ENCODE results near the gene C3. TPM values are rescaled to one million over a fixed set of nuclear protein-coding genes. Genes with fewer than 3 reads are reported as not detected.
"Not testable (repeated sequence)": the region's sequence is repeated elsewhere in the genome, so short reads cannot be mapped to it uniquely, and the experiment has no call there.

C3 gene
- polyA plus RNA-seq, 1 donor (not counting 4 experiments of a cell fraction or from before 2014, with no cell fraction given), result 10.7 TPM

DNA sequence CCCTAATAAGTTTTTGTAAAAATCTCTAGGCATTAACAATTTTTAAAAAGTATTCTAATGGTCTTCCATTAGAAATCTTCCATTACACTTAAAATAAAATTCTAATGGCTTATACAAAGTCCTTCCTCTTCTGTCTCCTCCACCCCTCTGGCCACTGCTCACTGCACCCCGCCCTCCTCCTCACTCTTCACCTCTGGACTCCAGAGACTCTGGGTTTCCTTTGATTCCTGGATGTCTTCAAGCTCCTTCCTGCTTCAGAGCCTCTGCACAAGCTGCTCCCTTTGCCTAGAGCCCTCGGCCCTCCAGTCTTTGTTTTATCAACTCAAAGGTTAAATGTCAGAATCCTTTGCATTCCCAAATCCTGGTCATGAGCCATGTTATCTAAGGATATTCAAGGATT, 71.3 kb downstream of the C3 start:
- no peak overlapping the region for H3K9ac ChIP-seq (ENCODE audit: control insufficient read depth, extremely low read depth, insufficient read depth, low read length)
- H3K27me3 ChIP-seq (ENCODE audit: control insufficient read depth, extremely low read depth, insufficient read depth, low read length), result no peaks in the 10 kb centered on the region
- H3K36me3 ChIP-seq (ENCODE audit: control insufficient read depth in 2 of 2, extremely low read depth in 1 of 2, insufficient read depth in 2 of 2, low read length in 2 of 2), result no peaks in the 10 kb centered on the region
- H3K79me2 ChIP-seq (ENCODE audit: control insufficient read depth, insufficient read depth, low read length), result no peaks in the 10 kb centered on the region
- no peak overlapping the region for H2AFZ ChIP-seq (ENCODE audit: control insufficient read depth, low read length)
- H3K27ac ChIP-seq (ENCODE audit: control insufficient read depth, insufficient read depth, low read length), result no peak overlapping the region
- H4K20me1 ChIP-seq (ENCODE audit: control insufficient read depth, extremely low read depth, insufficient read depth, low read length), result no peaks in the 10 kb centered on the region
- DNase-seq (ENCODE audit: low read depth, low spot score) (no peak), FAIRE-seq (no peak)
- TF ChIP-seq CTCF (optimal IDR thresholded peaks at IDR 0.05 in 1 of 3, IDR thresholded peaks at IDR 0.05 in 1 of 3, conservative IDR thresholded peaks at IDR 0.05 in 1 of 3; ENCODE audit: extremely low read depth in 1 of 3, insufficient read depth in 2 of 3, low read length in 3 of 3) (no peak), EZH2 (IDR thresholded peaks at IDR 0.05; ENCODE audit: low read length) (no peak)
- no peaks in the 10 kb centered on the region for H3K9me3 ChIP-seq (ENCODE audit: control insufficient read depth, low read depth, low read length)
- H3K4me3 ChIP-seq (ENCODE audit: control insufficient read depth in 2 of 3, extremely low read depth in 1 of 3, insufficient read depth in 2 of 3, low read depth in 1 of 3, low read length in 3 of 3), result no peak overlapping the region
- dilution Hi-C loops (cut with MboI; ENCODE audit: extremely low pct_ligation_motif_present, low sequenced_read_pairs), result no loop called here
- no peaks in the 10 kb centered on the region for H3K9me1 ChIP-seq (ENCODE audit: control insufficient read depth, extremely low read depth, insufficient read depth, low read length)
- no peaks in the 10 kb centered on the region for H3K4me1 ChIP-seq (ENCODE audit: control insufficient read depth, extremely low read depth, insufficient read depth, low read length)
- H3K4me2 ChIP-seq (ENCODE audit: control insufficient read depth, extremely low read depth, insufficient read depth, low read depth, low read length), result no peak overlapping the region

- dilution Hi-C loops (cut with MboI; ENCODE audit: extremely low pct_ligation_motif_present, low sequenced_read_pairs), result no loop called here
Measured at GRCh38 chr19:6648141-6648715, 72.2 kb downstream of the C3 start.

DNA sequence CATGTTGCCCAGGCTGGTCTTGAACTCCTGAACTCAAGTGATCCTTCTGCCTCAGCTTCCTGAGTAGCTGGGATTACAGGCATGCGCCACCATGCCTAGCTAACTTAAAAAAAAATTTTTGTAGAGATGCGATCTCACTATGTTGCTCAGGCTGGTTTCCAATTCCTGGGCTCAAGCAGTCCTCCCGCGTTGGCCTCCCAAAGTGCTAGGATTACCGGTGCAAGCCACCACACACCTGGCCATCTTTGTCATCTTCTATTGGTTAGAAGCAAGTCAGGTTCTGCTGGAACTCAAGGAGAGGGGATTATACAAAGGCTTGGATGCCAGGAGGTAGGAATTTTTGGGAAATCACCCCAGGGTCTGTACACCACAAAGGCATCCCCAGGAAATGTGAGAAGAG, 75.7 kb downstream of the C3 start:
- no peaks in the 10 kb centered on the region for H3K9me1 ChIP-seq (ENCODE audit: control insufficient read depth, extremely low read depth, insufficient read depth, low read length)
- DNase-seq (ENCODE audit: low read depth, low spot score) (no peak), FAIRE-seq (no peak)
- H2AFZ ChIP-seq (ENCODE audit: control insufficient read depth, low read length), result no peak overlapping the region
- no peaks in the 10 kb centered on the region for H3K4me1 ChIP-seq (ENCODE audit: control insufficient read depth, extremely low read depth, insufficient read depth, low read length)
- H3K27ac ChIP-seq (ENCODE audit: control insufficient read depth, insufficient read depth, low read length), result no peak overlapping the region
- H3K4me3 ChIP-seq (ENCODE audit: control insufficient read depth in 2 of 3, extremely low read depth in 1 of 3, insufficient read depth in 2 of 3, low read depth in 1 of 3, low read length in 3 of 3), result no peak overlapping the region
- H4K20me1 ChIP-seq (ENCODE audit: control insufficient read depth, extremely low read depth, insufficient read depth, low read length), result no peaks in the 10 kb centered on the region
- no peaks in the 10 kb centered on the region for H3K9me3 ChIP-seq (ENCODE audit: control insufficient read depth, low read depth, low read length)
- dilution Hi-C loops (cut with MboI; ENCODE audit: extremely low pct_ligation_motif_present, low sequenced_read_pairs), result no loop called here
- H3K9ac ChIP-seq (ENCODE audit: control insufficient read depth, extremely low read depth, insufficient read depth, low read length), result no peak overlapping the region
- no peak for TF ChIP-seq EZH2 (IDR thresholded peaks at IDR 0.05; ENCODE audit: low read length)
- no peak for TF ChIP-seq CTCF (optimal IDR thresholded peaks at IDR 0.05 in 1 of 3, IDR thresholded peaks at IDR 0.05 in 1 of 3, conservative IDR thresholded peaks at IDR 0.05 in 1 of 3; ENCODE audit: extremely low read depth in 1 of 3, insufficient read depth in 2 of 3, low read length in 3 of 3)
- H3K36me3 ChIP-seq (ENCODE audit: control insufficient read depth in 2 of 2, extremely low read depth in 1 of 2, insufficient read depth in 2 of 2, low read length in 2 of 2), result no peaks in the 10 kb centered on the region
- H3K79me2 ChIP-seq (ENCODE audit: control insufficient read depth, insufficient read depth, low read length), result no peaks in the 10 kb centered on the region
- H3K4me2 ChIP-seq (ENCODE audit: control insufficient read depth, extremely low read depth, insufficient read depth, low read depth, low read length), result no peak overlapping the region
- H3K27me3 ChIP-seq (ENCODE audit: control insufficient read depth, extremely low read depth, insufficient read depth, low read length), result no peaks in the 10 kb centered on the region

More at GRCh38 chr19:6648141-6648715, 72.2 kb downstream of the C3 start:
- Histone ChIP-seq H3K36me3 (ENCODE audit: control insufficient read depth in 2 of 2, extremely low read depth in 1 of 2, insufficient read depth in 2 of 2, low read length in 2 of 2) (no peaks in the 10 kb centered on the region), H2AFZ (ENCODE audit: control insufficient read depth, low read length) (no peak overlapping the region), H3K9me1 (ENCODE audit: control insufficient read depth, extremely low read depth, insufficient read depth, low read length) (no peaks in the 10 kb centered on the region), H3K79me2 (ENCODE audit: control insufficient read depth, insufficient read depth, low read length) (no peaks in the 10 kb centered on the region), H3K4me1 (ENCODE audit: control insufficient read depth, extremely low read depth, insufficient read depth, low read length) (no peaks in the 10 kb centered on the region), H3K27ac (ENCODE audit: control insufficient read depth, insufficient read depth, low read length) (no peak overlapping the region), H3K9me3 (ENCODE audit: control insufficient read depth, low read depth, low read length) (no peaks in the 10 kb centered on the region), H4K20me1 (ENCODE audit: control insufficient read depth, extremely low read depth, insufficient read depth, low read length) (no peaks in the 10 kb centered on the region), H3K4me3 (ENCODE audit: control insufficient read depth in 2 of 3, extremely low read depth in 1 of 3, insufficient read depth in 2 of 3, low read depth in 1 of 3, low read length in 3 of 3) (no peak overlapping the region), H3K27me3 (ENCODE audit: control insufficient read depth, extremely low read depth, insufficient read depth, low read length) (no peaks in the 10 kb centered on the region), H3K4me2 (ENCODE audit: control insufficient read depth, extremely low read depth, insufficient read depth, low read depth, low read length) (no peak overlapping the region), H3K9ac (ENCODE audit: control insufficient read depth, extremely low read depth, insufficient read depth, low read length) (no peak overlapping the region)
- FAIRE-seq, result no peak
- TF ChIP-seq EZH2 (IDR thresholded peaks at IDR 0.05; ENCODE audit: low read length), result no peak
- DNase-seq (ENCODE audit: low read depth, low spot score), result no peak

- H2AFZ ChIP-seq (ENCODE audit: control insufficient read depth, low read length); H3K27ac ChIP-seq (ENCODE audit: control insufficient read depth, insufficient read depth, low read length); H3K36me3 ChIP-seq (ENCODE audit: control insufficient read depth in 2 of 2, extremely low read depth in 1 of 2, insufficient read depth in 2 of 2, low read length in 2 of 2); H3K4me2 ChIP-seq (ENCODE audit: control insufficient read depth, extremely low read depth, insufficient read depth, low read depth, low read length); H3K4me3 ChIP-seq (ENCODE audit: control insufficient read depth in 2 of 3, extremely low read depth in 1 of 3, insufficient read depth in 2 of 3, low read depth in 1 of 3, low read length in 3 of 3); FAIRE-seq; H3K27me3 ChIP-seq (ENCODE audit: control insufficient read depth, extremely low read depth, insufficient read depth, low read length); H3K9ac ChIP-seq (ENCODE audit: control insufficient read depth, extremely low read depth, insufficient read depth, low read length); H3K4me1 ChIP-seq (ENCODE audit: control insufficient read depth, extremely low read depth, insufficient read depth, low read length); dilution Hi-C loops (cut with MboI; ENCODE audit: extremely low pct_ligation_motif_present, low sequenced_read_pairs); H3K9me3 ChIP-seq (ENCODE audit: control insufficient read depth, low read depth, low read length); H3K79me2 ChIP-seq (ENCODE audit: control insufficient read depth, insufficient read depth, low read length); DNase-seq (ENCODE audit: low read depth, low spot score); H3K9me1 ChIP-seq (ENCODE audit: control insufficient read depth, extremely low read depth, insufficient read depth, low read length); H4K20me1 ChIP-seq (ENCODE audit: control insufficient read depth, extremely low read depth, insufficient read depth, low read length): not testable (repeated sequence)
Measured at GRCh38 chr19:6640333-6640732, 80.1 kb downstream of the C3 start.

Data from keratinocyte (primary cell).